Fibroblast of gingiva (primary cell): Measurements from ENCODE around the gene PAX5.

ENCODE experiments used
- DNase-seq: peaks from one replicate; pipeline ENCODE4 v3.0.0-alpha.2; 2011; ENCODE audit warnings: low read depth

PAX5 gene

DNA sequence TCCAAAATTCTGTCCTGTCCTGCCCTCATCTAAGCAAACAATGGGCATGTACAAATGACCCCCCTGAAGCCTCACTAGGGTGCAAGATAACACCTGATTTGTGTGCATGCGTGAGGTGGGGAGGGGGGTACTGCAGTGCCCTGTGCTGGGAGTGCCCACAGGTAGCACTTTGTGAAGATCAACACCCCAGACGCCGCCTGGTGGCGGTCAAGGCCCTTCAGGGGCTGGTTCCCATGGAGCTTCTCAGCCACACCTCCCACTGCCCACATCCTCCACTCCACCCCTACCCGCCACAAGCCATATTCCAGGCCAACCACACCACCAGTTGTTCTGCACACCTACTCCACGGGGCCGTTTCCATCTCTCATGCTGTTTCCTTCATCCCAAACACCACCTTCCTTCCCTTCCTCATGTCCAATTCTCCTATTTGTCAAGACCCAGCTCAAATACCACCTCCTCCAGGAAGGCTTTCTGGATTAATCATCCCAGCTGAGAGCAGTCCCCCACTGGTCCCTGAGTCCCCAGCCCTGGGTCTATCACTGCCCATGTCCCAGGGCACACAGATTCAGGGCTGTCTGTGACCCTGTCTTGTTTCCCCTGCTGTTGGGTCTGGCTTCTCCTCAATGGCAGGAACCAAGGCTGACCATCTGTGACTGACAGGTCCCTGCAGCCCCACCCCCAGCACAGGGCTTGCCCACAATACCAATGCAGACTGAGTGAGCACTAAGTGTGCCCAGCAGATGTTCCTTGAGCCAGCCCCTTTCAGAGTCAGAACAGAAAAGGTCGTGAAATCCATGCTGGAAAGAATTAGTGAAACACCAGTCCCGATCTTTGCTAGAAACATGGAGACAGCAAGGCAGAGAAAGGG, 178.4 kb downstream of the PAX5 start:
- no peak for DNase-seq

DNA sequence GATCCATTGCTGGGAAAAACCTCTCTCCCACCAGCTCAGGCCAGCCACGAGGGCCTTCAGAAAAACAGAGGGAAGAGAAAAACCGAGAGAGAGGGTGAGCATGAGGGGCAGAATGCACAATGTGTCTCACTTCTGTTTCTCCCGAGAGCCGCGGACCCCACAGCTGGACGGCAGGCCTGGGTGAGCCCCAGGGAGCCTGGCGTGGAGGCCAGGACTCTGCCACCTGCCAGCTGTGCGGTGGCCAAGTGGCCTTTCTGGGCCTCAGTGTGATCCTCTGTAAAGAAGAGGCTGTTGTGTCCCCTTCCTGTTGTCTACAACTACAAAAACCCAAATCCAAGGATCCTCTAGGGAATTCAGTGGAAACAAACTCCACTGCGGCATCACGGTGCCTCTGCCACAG, 179.3 kb downstream of the PAX5 start:
- no peak for DNase-seq

DNA sequence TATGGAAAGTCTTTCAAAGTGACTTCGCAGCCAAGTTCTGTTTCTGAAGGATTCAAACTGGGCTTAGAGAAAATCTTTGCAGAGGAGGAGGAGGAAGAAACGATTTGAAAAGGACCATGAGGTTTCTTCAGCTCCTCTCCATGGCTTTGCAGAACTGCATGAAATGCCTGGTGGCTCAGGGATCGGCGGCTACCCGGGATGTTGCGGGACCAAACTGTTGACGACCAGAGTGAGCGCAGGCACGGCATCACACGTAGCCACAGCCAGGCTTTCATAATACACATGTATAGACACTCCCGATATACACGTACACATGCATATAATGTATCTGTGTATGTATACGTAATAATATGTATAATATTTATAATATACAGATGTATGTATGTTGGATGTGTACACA, 180.0 kb downstream of the PAX5 start:
- no peak for DNase-seq

- no peak for DNase-seq
Measured at GRCh38 chr9:36853233-36853632, 180.8 kb downstream of the PAX5 start.

DNA sequence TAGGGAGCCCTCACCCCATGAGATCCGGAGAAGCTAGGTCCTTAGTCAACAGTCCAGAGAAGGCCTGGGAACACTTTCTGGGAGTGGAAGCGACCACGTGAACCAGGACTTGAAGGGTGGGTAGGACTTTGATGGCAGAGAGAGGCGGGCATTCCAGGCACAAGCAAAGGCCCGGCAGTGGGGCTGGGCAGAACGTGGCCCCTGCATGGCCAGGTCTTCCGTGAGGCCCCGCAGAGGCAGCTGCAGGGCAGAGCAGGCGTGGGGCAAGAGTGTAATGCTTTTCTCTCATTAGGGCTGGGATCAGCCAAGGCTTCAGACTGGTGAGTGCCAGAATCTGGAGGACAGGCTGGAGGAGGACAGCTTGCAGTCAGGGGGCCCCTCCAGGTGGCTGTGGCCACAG, 184.1 kb downstream of the PAX5 start:
- DNase-seq: no peak

- DNase-seq: no peak
Measured at GRCh38 chr9:36848946-36849345, 185.1 kb downstream of the PAX5 start.

DNA sequence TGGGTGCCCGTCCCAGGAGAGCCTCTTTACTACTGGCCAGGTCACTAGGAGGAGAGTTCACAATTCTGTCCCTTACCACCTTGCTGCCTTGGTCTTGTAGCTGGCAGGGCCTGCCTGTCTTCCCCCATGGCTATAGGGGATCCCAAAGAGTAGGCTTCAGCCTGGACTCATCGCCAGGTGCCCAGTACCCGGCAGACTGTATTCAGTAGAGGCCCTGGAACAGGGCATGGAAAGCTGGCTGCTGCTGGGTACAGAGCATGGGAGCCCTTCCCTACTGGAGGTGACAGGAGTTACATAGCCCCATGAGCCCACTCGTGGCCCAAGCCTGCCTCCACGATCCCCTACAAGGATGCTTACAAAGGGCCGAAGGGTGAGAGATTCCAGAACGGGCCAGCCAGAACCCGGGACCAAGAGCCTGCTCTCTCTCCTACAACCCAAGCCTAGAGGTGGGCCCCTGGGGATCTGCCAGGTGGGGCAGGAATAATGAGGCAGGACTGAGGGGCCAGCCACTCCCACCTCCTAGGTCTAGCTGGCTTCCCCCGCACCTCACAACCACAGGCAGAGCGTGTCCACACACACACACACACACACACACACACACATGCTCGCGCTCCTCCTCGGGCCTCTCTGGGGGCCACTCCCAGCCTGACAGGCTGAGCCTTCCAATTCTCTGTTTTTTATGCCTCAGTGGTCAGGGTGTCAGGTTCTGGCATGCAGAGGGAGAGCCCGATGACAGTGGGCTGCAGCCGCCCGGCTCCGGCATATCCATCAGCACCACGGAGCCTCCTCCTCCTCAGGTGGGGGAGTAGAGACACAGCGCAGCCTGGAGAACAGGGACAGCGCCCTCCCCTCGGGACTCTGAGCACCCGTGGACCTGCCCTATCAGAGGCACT, 186.0 kb downstream of the PAX5 start:
- DNase-seq: no peak

GRCh38 chr9:36846621-36847020, 187.4 kb downstream of the PAX5 start:
- no peak for DNase-seq

- no peak for DNase-seq
Measured at GRCh38 chr9:36845844-36846243, 188.2 kb downstream of the PAX5 start.

- no peak for DNase-seq
Measured at GRCh38 chr9:36844961-36845360, 189.1 kb downstream of the PAX5 start.

DNA sequence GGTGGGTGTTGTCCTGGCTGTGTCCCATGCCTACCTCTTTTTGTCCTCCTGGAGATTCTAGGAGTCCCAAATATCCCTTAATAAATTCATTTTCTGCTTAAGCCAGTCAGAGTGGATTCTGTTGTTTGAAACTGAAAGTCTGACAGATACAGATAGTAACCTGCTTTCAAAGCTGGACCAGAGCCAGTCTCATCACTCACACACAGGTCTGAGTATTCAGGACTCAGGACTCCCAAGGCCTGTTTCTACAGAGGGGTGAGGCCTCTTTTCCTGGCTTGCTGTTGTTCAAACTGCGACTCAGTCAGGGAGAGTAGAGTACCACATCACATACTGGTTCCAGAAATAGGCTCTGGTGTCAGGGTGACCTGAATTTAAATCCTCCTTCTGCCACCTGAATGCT, 190.1 kb downstream of the PAX5 start:
- no peak for DNase-seq

DNA sequence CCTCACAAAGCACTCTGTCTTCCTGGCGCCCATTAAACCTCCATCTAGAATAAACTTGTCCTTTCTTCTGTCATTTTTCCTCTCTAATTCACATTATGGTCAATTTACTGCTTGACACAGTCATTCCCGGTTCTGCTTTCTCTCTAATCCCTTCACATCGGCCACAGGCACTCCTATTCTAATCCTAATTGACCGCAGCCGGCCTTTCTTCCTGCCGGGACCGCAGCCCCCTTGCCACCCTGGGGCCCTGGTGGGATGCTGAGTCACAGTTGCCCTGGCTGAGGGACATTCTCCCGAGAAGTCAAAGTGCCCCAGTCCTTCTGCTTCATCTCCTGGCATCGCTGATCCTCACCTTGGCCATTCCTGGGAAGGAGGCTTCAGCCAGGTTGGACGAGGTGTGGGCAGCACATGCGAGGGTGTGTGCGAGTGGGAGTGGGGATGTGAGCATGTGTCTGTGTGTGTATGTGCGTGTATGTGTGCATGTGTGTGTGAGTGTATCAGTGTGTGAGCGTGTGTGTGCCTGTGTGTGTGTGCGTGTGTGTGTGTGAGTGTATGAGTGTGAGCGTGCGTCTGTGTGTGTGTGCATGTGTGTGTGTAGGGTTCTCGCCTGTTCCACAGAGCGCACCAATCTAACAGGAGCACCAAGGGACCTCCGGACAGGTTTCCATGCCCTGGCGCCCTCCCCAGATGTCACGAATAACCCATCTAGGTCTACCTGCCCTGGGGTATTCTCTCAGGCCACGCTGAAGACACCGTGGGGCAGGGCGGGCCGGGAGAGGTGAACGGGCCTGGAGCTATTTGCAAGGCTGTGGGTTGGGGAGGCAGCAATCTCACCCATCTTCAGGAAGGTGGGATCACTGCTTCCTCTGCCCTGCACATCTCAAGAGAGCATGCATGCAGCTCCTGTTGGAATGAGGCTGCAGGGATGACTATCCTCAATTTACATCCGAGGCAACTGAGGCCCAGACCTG, 191.2 kb downstream of the PAX5 start:
- no peak for DNase-seq

DNA sequence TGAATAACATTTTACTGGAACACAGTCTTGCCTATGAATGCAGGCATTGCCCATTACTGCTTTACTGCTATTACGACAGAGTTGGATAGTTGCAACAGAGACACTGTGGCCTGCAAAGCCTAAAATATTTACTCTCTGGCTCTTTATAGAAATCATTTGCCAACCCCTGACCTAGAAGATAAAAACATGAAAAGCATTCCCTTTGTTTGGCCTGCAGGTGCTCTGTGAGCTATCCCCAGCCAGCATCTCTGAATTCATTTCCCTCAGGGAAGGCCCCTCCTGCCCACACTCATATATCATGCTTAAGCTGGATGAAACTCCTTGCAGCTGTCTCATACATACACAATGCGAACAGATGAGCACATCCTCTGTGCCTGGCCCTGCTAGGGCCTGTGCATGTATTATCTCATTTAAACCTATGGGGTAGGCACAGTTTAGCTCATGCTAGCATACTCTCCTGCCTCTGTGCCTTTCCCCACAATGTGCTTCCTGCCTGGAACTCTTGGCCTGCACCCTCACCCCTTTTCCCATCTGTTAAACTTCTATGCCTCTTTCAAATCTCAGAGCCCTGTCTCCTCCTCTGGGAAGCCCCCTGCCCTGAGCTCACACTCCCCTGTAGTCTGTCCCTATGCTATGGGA, 193.1 kb downstream of the PAX5 start:
- DNase-seq: no peak

DNA sequence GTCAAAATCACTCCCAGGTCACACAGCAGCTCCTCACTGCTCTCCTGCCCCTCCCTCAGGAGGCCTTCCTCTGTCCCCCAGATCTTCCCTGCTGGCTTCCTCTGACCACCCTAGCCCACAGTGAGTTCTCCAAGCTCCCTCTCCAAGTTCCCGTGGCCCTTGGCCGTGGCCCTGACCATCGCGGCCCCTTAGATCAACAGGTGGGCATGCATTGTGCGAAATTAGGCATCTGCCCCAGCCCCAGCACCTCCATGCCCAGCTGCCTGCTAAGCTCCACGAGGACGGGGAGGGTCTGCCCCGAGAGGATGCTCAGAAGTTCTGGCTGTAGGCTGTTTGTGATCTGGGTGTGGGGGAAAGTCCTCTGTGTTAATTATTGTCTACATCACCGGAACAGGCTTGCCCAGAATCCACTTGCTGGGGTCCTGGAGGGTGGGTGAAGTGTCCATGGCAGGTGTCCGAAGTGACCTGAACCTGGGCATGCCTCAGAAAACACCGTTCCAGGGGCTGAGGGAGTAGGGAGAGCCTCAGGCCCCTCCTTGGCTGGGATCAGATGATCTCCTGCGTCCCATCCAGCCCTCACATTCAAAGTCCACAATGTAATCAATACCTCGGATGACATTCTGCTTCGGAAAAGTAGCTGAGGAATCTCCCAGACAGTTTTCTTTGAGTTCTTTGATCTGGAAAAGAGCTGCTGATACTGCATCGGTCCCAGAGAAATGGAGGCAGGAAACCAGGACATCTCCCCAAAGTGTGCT, 194.8 kb downstream of the PAX5 start:
- DNase-seq: no peak

- no peak for DNase-seq
Measured at GRCh38 chr9:36837431-36838405, 196.3 kb downstream of the PAX5 start.

DNA sequence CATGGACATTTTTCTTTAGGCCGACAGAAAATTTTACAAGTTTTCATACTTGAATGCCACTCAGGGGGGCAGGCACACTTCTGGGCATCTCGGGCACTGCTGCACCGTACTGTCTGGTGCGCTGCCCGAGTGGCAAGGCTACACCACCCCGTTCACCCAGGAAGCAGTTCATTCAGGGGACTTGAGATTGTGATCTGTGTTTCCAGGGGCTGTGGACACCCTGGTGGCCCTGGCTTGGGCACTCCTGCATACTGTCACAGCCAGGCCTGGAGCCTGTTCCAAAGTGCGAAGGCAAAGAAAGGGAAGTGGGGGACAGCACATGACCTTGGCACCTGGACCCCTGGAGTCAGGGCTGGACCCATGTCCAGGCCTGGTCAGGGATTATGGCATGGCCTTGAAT, 197.6 kb downstream of the PAX5 start:
- no peak for DNase-seq

GRCh38 chr9:36835271-36835996, 198.6 kb downstream of the PAX5 start:
- DNase-seq: no peak

- DNase-seq: no peak
Measured at GRCh38 chr9:36834736-36835135, 199.3 kb downstream of the PAX5 start.

DNA sequence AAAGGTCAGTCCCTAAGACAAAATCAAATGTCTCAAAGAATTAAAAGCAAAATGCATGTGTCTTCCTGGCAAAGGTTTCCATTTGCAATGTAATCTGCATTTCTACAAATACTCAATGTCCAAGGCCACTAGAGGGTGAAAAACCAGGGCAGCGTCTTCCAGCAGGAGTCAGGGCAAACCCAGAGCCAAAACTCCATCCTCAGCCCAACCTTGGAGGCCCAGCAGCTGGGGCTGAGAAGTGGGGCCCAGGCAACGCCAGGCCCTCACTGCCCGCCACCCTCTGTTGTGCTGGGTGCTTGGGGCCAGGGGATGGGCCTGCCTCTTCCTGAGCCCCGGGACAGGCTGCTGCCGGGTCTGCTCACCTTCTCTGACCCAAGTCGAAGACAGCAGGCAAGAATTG, 200.1 kb downstream of the PAX5 start:
- DNase-seq: no peak
